GM21447 (cell line): ENCODE results near the gene STPG2.

ENCODE experiments used
- ATAC-seq: cut with Tn5 transposase; IDR thresholded peaks from one replicate; pipeline ENCODE4 v1.9.1; 2021; ENCODE audit not compliant: unreplicated experiment

Gene STPG2

DNA sequence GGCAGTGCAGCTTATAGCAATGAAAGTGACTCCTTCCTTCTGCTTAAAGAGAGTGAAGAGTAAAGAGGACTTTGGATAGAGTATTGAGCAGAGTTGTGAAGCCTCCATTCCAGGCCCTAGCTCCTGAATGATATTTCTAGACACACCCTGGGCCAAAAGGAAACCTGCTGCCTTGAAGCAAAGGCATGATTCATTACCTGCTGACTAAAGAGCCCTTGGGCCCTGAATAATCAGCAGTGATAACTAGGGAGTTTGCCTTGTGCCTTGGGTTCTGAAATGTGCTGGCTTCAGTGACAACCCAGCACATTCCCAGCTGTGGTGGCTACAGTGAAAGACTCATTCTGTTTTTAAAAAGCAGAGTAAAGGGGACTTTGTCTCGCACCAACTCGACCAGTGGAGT, 49.2 kb downstream of the STPG2 start:
- ATAC-seq = no peak

GRCh38 chr4:98093662-98094061, 49.6 kb downstream of the STPG2 start:
- ATAC-seq = no peak

DNA sequence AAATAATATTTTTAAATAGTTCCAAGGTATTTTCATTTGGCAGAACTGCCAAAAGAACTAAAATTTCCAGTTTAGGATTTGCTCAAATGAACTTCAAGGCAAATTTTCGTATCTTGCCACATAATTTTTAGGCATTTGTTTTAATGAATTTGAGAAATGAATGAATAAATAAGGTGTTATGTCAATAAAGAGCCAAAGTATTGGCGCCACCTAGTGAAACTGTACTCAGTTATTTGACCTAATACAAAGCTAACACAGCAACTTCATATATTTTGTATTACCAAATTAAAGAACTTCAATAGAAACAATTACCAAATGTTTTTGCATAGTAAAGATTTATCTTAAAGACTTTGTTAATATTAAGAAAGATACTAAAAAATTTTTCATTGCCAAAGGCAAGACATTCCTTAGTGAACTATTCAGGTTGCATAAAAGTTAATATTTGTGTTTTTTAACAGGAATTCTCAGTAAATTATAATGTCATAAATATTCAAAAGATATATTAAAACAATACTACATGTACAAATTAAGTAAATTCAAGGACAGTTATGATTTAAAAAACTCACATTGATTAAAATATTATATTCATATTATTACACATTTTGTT, 50.3 kb downstream of the STPG2 start:
- ATAC-seq = no peak

DNA sequence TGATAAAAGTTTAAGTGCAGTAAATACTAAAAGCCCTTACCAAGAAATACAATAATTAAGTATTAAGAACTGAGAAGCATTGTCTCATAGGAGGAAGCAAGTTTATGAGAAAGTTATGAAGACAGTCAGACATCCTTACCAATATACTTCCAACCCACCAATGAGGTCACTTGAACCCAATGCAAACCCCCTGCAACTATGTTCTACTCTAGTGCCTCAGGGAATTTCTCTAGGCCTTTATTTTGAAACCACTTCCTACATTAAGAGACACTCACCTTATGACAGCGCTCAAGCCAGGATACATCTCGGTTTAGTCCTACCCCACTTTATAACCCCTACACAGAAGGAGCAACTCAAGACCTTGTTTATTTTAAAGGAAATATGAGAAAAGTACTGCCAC, 61.3 kb downstream of the STPG2 start:
- ATAC-seq = no peak

- no peak for ATAC-seq
These were observed 74.8 kb downstream of the STPG2 start for GRCh38 chr4:98068495-98068894.

DNA sequence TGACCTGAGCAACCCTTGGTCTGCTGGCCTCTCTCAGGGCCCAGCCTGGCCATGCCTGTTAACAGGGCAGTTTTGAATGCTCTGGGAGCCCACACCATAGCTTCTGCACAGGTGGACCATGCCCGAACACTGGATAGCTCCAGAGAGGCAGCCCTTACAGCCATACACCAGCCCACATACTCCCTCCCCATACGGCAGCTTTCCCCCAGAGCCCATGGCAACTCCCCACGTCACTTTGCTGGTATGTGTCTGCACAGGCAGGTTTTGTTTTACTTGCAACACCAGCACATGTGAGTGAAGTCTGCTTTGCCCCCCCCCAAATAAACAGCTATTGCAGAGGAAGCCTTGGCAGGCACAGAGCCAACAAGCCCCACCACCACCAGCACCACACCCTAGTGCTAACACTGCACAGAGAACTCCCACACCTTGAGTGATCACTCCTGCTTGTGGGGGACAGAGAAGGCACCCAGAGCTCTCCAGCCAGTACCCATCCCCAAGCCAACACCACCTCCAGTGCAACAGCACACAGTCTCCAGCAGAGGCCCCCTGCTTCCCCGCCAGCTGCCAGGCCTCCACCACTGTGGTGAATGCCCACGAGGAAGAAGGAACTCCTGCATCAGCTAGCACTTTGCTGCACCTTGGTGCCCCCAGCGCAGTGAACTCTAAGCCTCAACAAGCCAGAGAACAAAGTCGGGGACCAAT, 87.3 kb downstream of the STPG2 start:
- ATAC-seq = no peak

DNA sequence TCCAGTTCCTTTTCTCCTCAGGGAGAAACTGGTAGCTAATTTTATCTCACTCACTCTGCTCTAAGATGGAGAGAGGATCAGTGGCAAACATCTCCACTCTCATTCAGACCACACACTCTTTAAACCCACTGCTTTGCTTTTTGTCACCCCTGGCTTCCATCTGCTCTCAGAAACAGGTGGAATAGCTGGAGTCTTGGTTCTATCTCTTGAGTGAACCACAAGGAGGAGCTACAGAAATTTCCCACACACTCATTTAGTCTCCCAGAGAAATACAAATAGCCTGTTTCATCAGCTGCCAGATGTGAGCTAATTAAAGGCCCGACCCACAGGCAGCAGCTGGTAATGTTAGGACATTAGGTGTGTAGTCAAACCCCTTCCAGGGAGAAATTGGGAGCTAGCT, 96.6 kb downstream of the STPG2 start:
- no peak for ATAC-seq

- no peak for ATAC-seq
These were observed 113.2 kb downstream of the STPG2 start for GRCh38 chr4:98030059-98030458.

DNA sequence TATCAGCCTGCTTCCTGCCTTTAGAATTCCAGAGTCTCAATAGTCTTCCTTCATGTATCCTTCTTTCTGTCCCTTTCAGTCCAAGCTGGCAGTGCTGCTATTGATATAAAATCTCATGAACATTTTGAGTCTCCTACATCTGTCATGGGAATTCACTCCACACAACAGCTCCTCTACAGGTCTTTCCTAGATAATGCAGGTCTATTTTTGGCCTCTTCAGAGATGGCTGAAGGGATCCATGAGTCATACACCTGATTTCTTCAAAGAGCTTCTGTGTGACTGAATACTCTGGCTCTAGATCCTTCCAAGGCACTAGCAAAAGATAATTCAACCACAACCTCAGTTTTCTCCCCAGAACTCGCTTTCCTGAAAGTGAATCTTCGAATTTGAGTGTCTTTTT, 115.4 kb downstream of the STPG2 start:
- ATAC-seq = no peak

DNA sequence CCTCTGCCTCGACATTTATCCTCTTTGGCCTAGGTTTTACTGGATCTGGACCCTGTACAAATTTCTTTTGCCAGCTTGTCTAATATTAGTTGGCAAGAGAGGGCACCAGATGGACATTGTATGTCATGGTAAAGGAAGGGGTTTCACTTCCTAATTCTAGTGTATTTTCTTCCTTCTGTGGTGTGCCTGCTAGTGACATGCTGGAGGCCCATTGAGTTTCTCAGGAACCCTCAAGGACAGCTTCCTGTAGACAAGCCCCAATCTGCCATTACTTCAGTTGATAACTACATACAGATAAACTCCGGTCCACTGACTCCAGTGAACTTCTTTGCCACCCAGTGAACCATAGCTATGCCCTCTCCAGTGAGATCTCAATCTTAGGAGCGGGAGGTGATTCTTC, 116.9 kb downstream of the STPG2 start:
- ATAC-seq = no peak

GRCh38 chr4:98006814-98007412, 136.4 kb downstream of the STPG2 start:
- ATAC-seq = no peak

- ATAC-seq = no peak
These were observed 137.2 kb downstream of the STPG2 start for GRCh38 chr4:98006060-98006459.

GRCh38 chr4:98000940-98001339, 142.3 kb downstream of the STPG2 start:
- no peak for ATAC-seq

GRCh38 chr4:97998203-97998602, 145.1 kb downstream of the STPG2 start:
- no peak for ATAC-seq

DNA sequence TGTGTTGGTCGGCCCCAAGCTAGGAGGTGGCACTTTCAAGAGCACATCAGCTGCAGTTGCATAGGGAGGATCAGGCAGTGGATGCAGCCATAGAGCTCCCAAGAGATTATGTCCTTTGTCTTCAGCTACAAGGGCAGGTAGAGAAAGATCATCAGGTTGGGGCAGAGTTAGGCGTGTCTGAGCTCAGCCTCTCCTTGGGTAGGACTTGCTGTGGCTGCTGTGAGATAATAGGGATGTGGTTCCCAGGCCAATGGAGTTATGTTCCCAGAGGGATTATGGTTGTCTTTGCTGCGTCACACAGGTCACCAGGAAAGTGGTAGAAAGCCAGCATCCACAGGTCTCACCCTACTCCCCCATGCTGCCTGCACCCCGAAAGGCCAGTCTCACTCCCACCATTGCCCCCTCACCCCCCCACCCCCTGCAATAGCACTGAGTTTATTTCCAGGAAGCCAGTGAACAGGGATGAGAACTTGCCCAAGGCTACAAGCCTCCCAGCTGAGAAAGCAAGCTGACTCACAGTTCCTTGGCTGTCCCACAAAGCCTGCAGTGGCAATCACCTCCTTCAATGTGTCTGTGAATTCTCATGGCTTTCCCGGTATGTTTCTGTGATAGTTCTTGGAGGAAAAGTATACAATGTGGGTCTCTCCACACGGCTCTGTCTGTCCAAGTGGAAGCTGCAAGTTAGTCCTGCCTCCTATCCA, 148.4 kb downstream of the STPG2 start:
- no peak for ATAC-seq

- ATAC-seq = no peak
These were observed 152.9 kb downstream of the STPG2 start for GRCh38 chr4:97990409-97990808.

- ATAC-seq = no peak
These were observed 156.1 kb downstream of the STPG2 start for GRCh38 chr4:97987019-97987648.

GRCh38 chr4:97984545-97985131, 158.6 kb downstream of the STPG2 start:
- no peak for ATAC-seq

DNA sequence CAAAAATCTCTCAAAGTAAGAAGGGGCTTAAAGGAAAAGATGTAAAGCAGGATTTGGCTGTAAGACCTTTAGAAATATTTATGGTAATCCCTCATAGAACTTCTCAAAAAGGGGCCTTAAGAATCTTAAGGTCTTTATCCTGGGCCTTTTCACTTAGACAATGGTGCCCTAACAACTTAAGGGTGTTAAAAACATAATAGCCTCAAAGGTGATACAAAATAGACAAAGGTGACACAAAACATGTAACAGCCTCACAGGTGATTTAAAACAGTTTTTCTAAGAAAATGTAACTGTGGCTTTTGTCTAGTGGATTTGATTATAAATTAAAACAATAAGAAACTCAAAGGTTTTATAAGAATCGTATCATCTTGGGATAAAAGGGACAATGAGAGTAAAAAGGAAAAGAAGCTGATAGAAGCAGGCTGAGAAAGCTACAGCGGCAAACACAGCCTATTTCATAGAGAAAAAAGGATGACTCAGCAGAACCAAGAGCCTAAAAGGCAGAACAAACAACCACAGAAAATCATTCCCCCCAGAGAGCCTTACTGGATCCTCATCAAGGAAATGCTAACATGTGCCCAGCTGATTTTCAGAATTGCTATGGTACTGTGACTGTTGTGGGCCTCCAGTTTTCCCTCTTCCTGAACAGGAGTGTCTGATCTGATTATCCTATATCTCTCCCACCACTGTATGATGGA, 164.3 kb downstream of the STPG2 start:
- ATAC-seq = no peak

GRCh38 chr4:97953171-97953941, 189.9 kb downstream of the STPG2 start:
- ATAC-seq = no peak
